C1 segment of cervical spinal cord (tissue), 14 donors: ENCODE data around the gene CCSER2.
"Not testable (repeated sequence)": the region's sequence is repeated elsewhere in the genome, so short reads cannot be mapped to it uniquely, and the experiment has no call there.

Source experiments
- DNase-seq, 14 donors: peaks; one replicate each; lab custom pipeline; 2025; lab: John Stamatoyannopoulos, UW

The CCSER2 gene

DNA sequence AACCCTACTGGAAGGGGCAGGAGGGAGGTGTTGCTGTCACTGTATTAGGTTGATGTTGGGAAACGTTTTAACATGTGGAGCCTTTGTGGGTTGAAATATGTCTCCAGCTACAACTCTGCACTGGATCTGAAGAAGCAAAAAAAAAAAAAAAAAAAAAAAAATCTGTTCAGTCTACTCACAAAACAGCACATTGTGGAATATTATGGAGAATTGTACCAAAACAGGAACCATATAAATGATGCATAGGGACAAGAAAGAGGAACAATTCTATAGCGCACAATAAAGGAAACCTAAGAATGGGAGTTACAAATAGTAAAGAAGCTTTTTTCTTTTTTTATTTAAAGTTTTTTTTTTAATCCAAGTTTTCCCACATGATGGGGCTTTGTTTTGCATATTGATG, 63.8 kb downstream of the CCSER2 start:
- DNase-seq = no peak

DNA sequence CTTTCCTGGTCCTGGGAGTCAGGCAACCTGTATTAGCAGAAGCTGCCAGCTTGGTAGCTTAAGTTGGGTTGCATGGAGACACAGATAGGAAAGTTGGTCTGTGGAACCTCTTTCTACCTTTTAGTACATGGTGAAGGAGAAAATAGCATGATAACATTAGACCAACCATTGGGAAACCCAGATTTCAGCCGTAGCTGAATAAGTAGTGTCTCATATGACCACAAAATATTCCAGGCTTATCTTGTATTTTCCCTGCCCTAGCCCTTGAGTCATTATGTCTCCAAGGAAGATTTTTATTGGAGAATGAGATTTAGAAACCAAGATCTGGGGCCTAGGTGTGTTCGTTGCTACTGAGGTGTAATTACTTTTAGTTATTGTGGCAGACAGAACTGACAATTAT, 67.2 kb downstream of the CCSER2 start:
- no peak for DNase-seq

- no peak for DNase-seq
Observed at GRCh38 chr10:84397735-84398144, 69.4 kb downstream of the CCSER2 start.

DNA sequence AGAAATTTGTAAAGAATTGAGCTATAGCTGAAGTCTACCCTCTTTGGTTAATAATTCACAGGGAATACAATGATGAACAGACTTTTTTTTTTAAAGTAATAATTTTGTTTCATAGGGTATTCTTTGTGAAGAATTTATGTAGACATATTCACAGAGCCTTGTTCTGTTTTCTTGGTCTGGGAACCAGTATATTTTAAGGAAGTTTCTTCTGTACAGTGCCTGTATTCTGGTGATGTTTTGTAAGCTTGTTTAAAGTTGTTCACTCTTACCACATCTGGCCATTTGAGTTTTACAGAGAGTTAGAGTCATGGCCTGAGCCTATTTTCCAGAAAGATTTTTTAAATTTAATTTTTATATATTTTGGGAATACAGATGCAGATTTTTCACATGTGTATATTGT, 70.3 kb downstream of the CCSER2 start:
- DNase-seq = no peak

DNA sequence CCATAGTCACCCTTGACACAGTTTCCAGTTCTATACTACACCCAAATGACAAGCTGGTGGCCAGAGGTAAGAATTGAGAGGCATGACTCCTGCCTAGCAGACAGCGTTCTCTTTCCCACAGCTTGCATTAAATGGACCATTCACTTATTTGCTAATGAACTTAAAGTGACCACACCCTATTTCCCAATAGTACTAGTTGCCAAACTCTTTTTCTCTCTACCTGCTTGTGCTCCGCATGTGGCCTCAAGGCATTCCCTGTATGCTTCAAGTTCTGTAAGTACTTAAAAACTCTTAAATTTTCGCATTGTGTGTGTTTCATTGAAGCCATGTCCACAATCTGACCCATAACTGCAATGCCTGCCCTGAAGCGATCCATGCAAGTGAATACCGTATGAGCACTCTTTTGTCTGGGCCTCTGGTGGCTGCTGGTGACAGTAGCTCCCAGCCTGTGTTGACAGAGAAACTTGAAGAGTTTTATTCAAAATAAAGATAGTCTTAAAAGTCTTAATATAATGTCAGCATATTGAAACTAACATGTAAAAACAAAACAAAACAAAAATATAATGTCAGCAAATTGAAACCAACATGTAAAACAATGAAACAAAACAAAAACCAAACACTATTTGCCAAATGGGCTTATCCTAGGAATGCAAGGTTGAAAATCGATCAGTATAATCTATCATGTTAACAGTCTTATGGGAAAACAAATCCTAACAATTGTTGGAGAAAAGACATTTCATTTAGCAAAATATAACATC, 73.6 kb downstream of the CCSER2 start:
- DNase-seq = no peak

DNA sequence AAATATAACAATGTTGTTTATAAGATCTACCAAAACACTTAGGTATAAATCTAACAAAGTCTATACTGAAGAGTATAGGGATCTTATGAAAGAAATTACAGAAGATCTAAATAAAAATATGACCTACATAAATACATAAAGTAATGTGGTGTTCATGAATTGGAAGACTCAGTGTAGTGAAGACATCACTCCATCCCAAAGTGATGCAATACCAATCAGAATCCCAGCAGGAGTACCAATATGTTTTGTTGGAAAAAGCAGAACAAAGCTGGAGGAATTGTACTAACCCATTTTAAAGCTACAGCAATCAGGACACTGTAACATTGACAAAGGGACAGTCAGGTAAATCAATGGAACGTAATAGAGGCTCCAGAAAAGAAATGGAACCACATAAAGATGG, 76.4 kb downstream of the CCSER2 start:
- DNase-seq = no peak

DNA sequence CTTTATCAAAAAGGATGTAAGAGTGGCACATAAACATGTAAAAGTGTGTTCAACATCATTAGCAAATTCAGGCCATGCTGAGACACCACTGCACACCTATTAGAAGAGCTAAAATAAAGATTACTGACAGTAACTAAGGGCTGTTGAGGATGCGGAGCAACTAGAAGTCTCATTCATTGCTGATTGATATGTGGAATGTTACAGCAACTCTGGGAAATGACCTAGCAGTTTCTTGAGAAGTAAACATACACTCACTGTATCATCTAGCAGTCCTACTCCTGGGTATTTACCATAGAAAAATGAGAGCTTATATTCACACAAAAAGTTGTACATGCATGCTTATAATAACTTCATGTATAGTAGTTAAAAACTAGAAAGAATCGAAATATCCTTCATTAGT, 77.3 kb downstream of the CCSER2 start:
- DNase-seq = no peak

DNA sequence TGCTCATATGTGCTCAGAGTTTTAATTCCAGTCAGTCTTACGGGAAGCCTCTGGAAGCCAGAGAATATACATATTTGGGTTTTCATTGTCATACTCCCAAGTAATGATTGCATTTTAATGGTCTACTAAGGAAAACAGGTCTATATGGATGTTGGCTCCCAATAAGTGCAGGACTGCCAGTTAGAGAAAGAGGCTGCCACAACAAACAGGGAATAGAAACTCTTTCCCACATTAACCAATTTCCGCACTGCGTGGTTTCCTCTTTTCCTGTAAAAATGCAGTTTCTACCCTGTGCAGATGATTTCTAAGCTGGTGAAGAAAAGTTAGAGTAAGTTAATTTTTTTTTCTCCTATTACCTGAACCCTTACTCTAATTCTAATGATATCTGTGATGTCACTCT, 78.2 kb downstream of the CCSER2 start:
- DNase-seq = no peak

- no peak for DNase-seq
Observed at GRCh38 chr10:84407388-84408049, 79.1 kb downstream of the CCSER2 start.

DNA sequence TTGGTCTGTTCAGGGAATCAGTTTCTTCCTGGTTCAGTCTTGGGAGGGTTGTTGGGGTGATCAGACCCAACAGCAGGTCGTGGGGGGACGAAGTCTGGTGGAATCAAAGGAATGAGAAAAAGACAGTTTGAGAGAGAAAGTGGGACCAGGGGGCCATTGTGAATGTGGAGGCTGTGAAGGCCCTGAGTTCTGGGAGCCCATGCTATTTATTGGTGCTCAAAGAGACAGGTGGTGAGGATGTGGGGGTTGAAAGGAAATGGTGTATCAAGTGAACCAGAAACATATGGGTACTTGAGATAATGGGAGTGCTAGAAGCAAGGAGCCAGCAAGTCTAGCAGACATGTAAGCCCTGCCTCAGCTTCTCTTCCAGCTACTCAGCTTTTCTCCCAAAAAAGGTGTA, 84.1 kb downstream of the CCSER2 start:
- no peak for DNase-seq

GRCh38 chr10:84414110-84414509, 85.7 kb downstream of the CCSER2 start:
- DNase-seq = not testable (repeated sequence)

DNA sequence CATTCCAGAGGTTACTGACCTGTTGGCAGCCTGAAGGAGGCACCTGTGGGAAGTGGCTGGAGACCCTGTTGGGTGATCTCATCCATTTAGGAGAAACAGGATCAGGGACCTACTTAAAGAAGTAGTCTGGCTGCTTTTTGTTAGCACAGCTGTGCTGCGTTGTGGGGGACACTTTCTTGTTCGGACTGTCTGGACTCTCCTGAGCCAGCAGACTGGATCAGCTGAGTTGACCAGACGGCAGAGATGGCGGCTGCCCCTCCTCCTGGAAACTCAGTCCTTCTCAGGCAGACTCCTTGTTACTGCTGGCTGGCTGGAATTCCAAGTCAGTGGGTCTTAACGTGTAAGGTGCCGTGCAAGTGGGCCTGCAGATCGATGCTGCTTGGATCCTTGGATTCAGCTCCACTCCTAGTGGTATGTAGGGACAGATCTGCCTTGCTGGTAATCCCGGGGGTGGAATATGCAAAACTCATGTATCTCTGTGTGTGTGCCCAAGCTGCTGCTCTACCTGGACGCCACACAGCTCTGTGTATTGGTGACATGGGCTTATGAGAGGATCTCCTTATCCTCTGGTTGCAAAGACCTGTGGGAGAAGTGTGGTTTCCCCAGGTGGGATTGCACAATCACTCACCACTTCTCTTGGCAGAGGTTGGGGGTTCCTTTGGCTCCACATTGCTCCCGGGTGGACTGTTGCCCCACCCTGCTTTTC, 87.3 kb downstream of the CCSER2 start:
- no peak for DNase-seq

DNA sequence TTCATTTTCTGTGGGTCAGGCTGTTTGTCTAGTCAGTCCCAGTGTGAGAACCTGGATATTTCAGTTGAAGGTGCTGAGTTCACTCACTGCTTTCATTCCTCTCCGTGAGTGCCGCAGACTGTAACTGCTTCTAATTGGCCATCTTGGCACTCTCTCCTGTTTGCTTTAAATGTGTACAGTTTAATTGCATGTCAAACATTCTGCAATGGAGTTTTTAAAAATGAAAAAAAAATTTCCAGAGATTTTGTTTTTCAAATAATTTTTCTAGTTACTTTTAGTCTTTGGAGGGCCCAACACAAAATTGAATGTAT, 87.8 kb downstream of the CCSER2 start:
- DNase-seq = no peak

DNA sequence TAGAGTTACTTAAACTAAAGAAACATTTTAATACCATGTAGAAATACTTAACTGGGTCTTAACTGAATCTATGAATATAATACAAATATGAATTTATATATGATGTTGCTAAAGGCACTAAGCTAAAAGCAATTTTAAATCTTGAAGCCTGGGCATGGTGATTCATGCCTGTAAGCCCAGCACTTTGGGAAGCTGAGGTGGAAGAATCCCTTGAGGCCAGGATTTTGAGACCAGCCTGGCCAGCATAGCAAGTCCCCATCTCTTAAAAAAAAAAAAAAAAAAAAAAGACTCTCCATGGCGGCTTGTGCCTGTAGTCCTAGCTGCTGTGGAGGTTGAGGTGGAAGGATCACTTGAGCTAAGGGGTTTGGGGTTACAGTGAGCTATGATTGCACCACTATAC, 95.3 kb downstream of the CCSER2 start:
- no peak for DNase-seq

- peak in 12 of 14 donors; percentile 25 to 83 (median 68) for DNase-seq
Observed at GRCh38 chr10:84424731-84425167, 96.4 kb downstream of the CCSER2 start.

DNA sequence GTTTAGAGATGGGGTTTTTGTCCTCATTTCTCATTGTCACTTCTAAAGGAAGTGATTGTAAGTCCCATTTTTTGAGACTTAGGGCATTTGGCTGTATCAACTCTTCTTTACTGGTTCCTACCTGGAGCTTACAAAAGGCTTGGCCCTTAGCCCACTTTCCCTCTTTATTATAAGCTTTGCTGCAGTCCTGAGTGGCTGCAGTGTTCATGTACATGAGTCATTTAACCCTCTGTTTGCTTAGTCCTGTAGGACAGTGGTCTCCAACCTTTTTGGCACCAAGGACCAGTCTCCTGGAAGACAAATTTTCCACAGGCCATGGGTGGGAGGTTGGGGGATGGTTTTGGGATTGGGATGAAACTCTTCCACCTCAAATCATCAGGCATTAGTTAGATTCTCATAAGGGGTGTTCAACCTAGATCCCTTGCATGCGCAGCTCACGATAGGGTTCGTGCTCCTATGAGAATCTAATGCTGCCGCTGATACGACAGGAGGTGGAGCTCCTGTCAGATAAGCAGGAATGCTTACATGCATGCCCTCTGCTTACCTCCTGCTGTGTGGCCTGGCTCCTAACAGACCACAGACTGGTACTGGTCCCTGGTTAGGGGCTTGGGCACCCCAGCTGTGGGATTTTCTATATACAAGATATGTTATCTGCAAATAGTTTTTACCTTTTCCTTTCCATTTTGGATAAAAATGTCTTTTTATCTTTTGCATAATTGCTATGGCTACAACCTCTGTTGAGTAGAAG, 99.7 kb downstream of the CCSER2 start:
- no peak for DNase-seq

- DNase-seq = no peak
Observed at GRCh38 chr10:84428711-84429110, 100.3 kb downstream of the CCSER2 start.

DNA sequence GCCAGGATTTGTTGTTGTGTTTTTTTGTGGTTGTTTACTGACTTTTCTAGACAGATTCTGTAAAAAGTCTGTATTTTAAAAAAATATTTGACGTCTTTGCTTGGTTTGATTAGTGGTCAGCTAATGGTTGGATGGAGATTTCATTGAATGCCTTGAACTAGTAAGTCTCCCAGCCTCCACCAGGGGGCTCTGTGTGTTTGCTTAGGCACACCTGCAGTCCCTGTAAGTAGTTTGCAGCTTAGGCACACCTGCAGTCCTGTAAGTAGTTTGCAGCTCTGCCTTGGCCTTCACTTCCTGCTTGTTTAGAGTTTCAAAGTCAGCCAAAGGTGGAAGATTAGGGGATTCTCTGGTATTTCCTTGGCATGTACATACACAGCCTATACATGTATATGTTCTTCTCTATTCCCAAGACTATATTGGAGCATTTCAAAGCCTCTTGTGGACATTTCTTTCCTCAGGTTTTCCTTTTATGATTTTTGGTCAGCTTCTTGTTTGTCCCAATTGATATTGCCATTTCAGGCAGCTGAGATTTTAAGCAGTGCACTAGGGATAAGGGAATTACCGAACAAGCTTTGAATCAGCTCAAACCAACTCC, 101.6 kb downstream of the CCSER2 start:
- peak in 7 of 14 donors; percentile 7 to 45 (median 22) for DNase-seq

DNA sequence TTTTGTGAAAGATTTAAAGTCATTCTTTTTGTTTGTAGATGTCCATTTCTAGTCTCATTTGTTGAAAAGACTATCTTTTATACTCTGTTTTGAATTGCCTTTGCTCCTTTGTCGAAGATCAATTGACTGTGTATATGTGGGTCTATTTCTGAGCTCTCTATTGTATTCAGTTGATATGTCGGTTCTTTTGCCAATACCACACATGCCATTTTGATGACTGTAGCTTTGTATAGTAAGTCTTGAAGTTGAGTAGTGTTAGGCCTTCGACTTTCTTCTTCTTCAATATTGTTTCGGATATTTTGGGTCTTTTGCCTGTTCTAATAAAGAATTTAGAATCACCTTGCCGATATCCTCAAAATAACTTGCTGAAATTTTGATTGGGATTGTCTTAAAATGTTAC, 104.5 kb downstream of the CCSER2 start:
- no peak for DNase-seq

- DNase-seq = no peak
Observed at GRCh38 chr10:84440781-84441180, 112.4 kb downstream of the CCSER2 start.

GRCh38 chr10:84447701-84448400, 119.5 kb downstream of the CCSER2 start:
- DNase-seq = peak in 2 of 14 donors; percentile 23 to 98
